HG03354 (cell line): ENCODE results near the gene MOCS3.

ENCODE experiments used
- ATAC-seq: cut with Tn5 transposase; IDR thresholded peaks from one replicate; pipeline ENCODE4 v1.9.1; 2021; ENCODE audit warnings: mild to moderate bottlenecking; ENCODE audit not compliant: unreplicated experiment, poor library complexity, severe bottlenecking

MOCS3 gene

DNA sequence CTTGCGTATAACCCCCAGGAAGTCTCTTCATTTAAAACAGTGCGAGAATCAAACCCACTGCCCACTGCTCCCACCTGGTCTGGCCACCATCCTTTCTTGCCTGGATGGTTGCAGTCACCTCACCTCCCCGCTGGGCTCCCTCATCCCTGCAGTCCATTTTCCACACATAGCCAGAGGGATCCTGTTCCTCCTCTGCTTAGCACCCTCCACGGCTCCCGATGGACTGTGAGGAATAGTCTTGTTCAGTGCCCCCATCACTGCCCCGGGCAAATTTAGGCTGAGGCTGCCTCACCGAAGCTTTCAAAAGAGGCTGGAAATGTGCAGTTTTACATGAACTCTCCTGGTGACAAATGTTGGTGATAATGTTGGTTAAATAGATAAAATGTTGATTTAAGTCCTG lies 46.6 kb downstream of the MOCS3 start:
- no peak for ATAC-seq

DNA sequence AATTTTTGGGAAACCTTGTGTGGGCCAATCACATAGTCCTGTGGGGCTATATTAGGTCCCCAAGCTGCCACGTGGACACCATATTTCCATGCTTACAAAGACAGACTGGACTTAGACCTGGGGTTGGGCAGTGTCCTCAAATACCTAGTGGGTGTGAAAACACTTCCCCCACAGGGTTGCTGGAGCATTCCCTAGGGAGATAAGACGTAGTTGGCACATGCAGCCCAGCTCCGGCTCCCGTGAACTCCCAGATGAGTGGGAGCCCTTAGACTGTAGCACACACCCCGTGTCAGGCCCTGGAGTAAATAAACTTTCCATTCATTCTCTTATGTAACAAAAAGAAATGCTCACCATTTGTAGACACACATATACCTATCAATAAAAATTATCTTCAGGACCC lies 50.1 kb downstream of the MOCS3 start:
- no peak for ATAC-seq

DNA sequence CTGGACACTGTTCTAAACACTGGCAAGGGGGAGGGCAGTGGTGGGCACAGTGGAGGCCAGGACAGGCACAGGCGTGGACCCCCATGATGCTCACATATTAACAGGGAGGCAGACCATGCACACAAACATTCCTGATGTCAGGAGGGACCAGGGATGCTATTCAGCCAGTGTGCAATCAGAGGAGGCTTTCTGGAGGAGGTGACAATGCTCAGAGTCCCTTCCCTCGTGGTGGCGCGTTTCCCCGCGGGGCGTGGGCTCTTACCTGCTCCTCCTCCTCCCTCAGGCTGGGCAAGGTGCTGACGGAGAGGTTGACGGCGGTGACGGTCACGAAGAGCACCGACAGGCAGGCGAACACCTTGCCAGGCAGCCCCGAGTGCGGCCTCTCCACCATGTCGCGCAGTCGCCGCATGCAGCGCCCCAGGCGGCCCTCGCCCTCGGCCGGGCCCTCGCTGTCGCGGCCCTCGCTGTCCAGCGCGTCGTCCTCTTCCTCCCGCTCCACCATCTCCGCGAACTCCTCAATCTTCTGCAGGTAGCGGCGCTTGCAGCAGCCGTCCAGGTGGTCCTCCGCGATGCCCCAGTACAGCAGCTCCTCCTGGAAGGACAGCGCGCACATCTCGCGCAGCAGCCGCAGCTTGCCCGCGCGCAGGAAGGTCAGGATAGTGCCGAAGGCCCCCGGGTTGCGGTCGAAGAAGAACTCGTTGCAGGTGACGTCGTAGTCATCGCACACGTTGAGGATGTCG lies 50.9 kb downstream of the MOCS3 start:
- ATAC-seq = no peak

DNA sequence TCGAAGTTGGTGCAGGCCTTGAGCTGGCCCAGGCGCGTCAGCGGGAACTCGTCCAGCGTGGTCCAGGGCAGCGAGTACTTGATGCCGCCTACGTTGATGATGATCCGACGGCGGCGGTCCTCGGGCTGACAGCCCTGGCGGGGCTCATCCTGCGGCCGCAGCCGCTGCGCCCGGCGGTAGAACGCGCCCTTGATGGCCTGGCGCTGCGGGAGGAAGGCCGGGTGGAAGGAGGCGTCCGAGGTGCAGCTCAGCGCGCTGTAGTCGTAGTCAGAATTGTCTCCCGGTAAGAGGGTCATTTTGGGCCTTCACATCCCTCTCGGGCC lies 51.4 kb downstream of the MOCS3 start:
- ATAC-seq = no peak

DNA sequence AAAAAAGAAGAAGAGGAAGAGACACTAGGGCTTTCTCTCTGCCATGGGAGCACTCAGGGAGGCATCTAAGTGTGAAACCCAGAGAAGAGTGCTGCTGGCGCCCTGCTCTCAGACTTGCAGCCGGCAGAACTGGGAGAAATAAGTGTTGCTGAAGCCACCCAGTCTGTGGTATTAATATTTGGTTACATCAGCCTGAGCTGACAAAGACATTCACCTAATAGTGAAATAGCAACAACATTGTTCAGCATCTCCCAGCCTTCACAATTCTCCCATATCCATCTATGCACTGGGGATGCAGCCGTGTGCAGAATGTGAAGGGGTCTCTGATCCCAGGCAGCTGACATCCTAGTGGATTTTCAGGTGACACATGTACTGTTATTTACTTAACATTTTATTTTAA lies 52.3 kb downstream of the MOCS3 start:
- no peak for ATAC-seq

DNA sequence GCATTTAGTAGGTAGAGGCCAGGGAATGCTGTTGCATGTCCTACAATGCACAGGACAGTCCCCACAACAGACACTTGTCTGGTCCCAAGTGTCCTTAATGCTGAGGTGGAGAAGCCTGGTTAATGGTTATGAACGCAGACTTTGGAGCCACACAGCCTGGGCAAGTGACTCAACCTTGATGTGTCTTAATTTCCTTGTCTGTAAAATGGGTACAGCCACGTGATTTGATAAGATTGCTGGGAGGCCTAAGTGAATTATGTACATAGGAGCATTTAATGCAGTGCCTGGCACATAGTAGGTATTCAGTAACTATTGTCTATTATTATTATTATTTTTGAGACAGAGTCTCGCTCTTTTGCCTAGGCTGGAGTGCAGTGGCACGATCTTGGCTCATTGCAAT lies 52.9 kb downstream of the MOCS3 start:
- no peak for ATAC-seq

DNA sequence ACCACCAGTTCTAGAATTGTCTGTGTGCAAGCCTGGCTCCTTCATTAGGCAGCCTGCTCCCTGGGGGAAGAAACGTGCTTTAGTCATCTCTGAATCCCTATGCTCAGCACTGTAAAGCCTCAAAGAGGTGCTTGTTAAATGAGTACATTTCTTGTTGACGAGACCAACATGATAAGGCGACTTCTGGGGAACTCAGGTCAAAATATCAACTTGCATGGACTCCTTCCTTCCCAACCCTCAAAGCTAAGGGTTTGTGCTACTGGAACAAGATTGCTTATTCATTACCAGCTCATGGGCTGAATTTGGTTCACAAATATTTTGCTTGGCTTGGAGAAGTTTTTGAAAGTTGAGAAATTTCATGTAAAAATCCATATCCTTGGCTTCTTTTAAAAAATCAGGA lies 53.7 kb downstream of the MOCS3 start:
- ATAC-seq = no peak
